ENCODE measurements around the gene IER2.

Gene IER2, protein sequence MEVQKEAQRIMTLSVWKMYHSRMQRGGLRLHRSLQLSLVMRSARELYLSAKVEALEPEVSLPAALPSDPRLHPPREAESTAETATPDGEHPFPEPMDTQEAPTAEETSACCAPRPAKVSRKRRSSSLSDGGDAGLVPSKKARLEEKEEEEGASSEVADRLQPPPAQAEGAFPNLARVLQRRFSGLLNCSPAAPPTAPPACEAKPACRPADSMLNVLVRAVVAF

DNA sequence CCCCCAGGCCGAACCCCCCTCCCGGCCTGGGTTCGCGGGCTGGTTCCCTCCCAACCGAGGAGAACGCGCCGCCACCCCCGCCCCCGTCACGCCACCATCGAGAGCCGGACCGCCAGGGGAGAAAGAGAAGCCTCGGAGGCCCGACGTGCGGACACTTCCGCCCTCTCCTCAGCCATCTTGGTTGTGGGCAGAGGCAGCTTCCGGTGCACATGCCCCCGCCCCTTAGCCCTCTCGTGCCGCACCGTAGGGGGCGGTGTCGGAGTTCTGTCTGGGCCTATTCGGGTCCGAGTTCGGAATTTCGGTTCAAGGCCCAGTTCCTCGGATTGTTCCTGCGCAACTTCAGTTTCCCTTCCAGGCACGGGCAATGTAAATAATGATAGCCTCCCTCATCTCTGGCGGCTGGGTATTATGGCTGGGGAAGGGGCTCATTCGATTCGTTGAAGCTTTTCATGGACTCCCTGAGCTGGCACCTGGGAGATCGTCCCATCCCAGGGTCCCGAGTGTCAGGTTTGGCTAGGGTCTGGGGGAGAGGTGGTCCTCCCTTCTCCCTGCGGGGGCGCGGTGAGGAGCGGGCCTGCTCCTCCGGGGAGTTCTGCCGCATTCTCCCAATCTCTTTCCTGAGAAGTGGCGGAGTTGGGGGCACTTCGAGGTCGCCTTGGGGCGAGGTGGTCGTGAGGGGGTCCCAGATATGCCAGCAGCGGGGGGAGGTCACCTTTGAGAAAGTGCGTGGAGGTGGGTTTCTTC lies at the start of gene IER2, which contains the start of gene STX10:
TSS of gene IER2 (plus strand) at position 225 of the 744 bp plus-strand sequence. CDS start 2,776 bp downstream, outside the sequence.
TSS of gene STX10 (minus strand) at position 189 of the 744 bp plus-strand sequence. CDS start 202 bp downstream, outside the sequence.
- in situ Hi-C loops (cut with HindIII; ENCODE audit: low pct_ligation_motif_present, low pct_unique_long_range_greater_than_20kb, low sequenced_read_pairs) = no loop called here

DNA sequence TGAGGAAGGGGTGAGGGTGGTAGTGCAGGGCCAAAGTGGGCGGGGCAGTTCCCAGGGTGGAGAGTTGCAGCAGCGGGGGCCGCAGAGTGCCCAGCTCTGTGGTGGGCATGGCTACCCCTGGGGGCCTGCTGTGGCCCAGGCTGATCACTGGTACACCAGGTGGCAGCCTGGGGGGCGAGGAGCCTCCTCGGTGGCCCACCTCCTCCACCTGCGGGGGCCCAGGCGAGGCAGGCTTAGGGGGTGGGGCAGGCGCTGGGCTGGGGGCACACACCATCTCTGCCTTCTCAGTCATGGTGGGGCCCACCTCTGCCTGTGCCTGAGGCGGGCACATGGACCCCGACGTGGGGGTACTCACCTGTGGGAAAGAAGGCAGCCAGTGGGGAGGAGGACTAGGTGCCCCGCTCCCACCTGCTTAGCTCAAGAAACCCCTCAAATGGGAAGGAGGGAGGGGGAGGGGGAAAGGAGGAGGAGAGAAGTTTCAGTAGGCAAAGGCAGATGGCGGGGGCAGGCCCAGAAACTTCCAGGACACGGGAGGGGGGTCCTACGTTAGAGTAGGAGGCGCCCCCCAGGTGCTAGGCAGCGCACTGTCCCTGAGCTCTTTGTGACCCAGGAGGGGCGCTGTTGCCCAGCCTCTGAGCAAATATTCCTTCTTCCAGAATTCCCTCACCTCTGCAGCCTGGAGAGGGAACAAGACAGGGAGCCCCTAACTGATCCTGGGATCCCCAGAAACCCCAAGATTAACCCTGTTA lies 49.2 kb upstream of the IER2 start:
- DNase-seq = no peak
- in situ Hi-C loops (cut with HindIII; ENCODE audit: low pct_ligation_motif_present, low pct_unique_long_range_greater_than_20kb, low sequenced_read_pairs) = no loop called here

More for the DNA sequence above, at the start of gene IER2, which contains the start of gene STX10:
- DNase-seq = peak; percentile 93

DNA sequence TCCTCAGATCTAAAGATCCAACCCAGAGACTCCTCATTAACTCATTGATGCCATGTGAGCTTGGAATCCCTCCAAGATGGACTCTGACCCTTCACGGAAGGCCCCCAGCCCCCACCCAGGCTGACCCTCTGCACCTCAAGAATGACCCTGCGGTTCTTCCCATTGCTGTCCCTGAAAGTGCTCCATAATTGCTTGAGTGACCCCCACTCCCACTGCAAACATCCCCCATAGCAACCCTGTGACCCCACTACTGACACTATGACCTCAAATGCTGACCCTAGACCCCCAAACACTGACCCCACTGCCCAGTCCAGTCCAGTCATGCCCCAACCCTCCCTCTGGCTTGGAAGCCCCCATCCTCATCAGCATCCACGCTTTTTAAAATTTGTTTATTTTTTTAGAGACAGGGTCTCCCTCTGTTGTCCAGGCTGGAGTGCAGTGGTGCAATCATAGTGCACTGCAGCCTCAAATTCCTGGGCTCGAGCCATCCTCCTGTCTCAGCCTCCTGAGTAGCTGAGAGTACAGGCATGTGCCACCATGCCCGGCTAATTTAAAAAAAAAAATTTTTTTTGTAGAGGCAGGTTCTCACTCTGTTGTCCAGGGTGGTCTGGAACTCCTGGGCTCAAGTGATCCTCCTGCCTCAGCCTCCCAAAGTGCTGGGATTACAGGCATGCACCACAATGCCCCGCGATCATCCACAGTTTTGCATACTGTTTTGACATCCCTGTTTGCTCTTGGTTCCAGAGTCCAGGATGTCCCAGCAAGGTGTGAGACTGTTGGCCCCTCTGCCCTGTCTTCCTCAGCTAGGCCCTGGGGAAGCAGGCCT lies 48.4 kb upstream of the IER2 start:
- no peak for DNase-seq
- in situ Hi-C loops (cut with HindIII; ENCODE audit: low pct_ligation_motif_present, low pct_unique_long_range_greater_than_20kb, low sequenced_read_pairs) = no loop called here

DNA sequence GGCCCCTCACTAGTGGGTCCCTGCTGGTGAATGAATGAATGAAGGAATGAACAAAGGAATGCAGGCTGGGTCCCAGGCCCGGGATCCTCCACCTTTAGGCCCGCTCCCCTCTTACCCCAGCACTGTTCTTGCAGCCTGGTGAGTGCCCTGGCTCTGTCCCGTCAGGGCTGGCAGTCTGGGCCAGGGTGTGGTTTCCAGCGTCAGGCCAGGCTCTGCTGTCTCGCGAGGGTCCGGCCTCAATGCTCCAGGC lies 47.9 kb upstream of the IER2 start:
- DNase-seq = peak; percentile 45
- in situ Hi-C loops (cut with HindIII; ENCODE audit: low pct_ligation_motif_present, low pct_unique_long_range_greater_than_20kb, low sequenced_read_pairs) = no loop called here

DNA sequence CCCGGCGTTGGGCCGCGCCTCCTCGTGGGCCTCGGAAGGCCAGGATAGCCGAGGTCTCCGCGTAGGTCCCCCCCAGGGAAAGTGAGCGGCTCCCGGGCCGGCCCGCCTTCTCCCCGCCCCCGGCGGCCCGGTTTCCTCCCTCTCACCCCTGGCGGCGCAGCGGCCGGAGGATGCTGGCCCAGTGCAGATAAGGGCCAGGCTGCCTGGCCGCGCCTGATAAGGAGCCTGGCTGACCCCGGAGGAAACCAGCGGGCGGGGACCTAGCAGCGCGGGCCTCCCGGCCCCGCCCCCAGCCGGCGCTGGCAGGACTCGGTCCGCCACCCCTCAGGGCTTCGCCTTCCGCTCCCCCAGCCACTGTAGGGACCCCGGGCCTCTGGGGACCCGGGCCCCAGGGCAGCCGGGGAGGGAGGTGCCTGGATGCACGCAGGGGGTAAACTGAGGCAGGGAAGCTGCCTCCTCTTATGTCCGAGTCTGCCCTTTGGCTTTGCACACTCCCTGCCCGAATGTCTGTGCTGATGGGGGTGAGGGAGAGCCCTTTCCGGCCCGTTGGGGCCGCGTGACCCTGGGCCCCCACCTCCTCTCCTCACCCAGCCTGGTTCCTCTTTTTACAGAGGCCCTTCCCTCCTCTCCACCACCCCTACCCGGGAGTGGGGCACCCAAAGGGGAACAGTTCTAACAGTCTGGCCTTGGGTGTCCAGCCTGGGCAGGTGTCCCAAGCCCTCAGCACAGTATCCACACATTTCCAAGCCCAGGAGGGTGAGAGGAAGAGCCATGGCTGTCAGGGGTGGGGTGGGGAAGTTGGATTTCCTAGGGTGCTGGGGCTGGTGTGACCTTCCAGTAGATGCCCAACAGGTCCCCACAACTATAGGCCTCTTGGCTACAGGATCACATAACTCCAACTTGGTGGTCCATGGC lies 47.3 kb upstream of the IER2 start, which contains the start of gene LYL1:
TSS of gene LYL1 (minus strand) at position 193 of the 915 bp plus-strand sequence. CDS start 1,687 bp downstream, outside the sequence.
- DNase-seq = no peak
- in situ Hi-C loops (cut with HindIII; ENCODE audit: low pct_ligation_motif_present, low pct_unique_long_range_greater_than_20kb, low sequenced_read_pairs) = no loop called here

DNA sequence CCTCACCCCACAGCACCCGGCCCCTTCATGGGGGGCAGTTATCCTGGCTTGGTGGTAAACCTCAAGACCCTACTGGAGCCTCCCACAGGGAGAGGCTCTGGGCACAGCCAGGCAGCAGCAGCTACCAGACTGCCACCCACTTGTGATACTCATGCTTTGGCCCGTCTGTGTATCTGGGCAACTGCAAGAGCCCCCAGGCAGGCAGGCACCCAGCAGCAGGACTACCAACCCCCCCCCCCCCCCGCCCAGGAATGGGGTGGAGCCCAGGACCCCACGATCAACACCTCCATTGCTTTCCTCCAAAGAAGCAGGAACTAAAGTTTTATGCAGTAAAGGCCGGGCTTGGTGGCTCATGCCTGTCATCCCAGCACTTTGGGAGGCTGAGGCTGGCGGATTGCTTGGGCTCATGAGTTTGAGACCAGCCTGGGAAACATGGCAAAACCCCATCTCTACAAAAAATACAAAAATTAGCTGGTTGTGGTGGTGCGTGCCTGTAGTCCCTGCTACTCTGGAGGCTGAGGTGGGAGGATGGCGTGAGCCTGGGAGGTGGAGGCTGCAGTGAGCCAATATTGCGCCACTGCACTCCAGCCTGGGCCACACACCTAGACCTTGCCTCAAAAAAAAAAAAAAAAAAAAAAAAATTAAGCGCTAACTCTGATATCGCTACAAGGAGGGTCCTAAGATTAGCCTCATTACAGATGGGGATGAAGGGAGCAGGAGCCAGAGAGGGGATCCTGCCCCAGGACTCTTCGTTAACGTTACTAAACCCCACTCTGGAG lies 46.4 kb upstream of the IER2 start:
- in situ Hi-C loops (cut with HindIII; ENCODE audit: low pct_ligation_motif_present, low pct_unique_long_range_greater_than_20kb, low sequenced_read_pairs) = no loop called here
- DNase-seq = no peak

- in situ Hi-C loops (cut with HindIII; ENCODE audit: low pct_ligation_motif_present, low pct_unique_long_range_greater_than_20kb, low sequenced_read_pairs) = no loop called here
- no peak for DNase-seq
Measured at GRCh38 chr19:13104360-13104847, 45.8 kb upstream of the IER2 start.

- no peak for DNase-seq
- in situ Hi-C loops (cut with HindIII; ENCODE audit: low pct_ligation_motif_present, low pct_unique_long_range_greater_than_20kb, low sequenced_read_pairs) = no loop called here
Measured at GRCh38 chr19:13104848-13105711, 45.1 kb upstream of the IER2 start.

- in situ Hi-C loops (cut with HindIII; ENCODE audit: low pct_ligation_motif_present, low pct_unique_long_range_greater_than_20kb, low sequenced_read_pairs) = no loop called here
- no peak for DNase-seq
Measured at GRCh38 chr19:13109361-13110098, 40.7 kb upstream of the IER2 start.

DNA sequence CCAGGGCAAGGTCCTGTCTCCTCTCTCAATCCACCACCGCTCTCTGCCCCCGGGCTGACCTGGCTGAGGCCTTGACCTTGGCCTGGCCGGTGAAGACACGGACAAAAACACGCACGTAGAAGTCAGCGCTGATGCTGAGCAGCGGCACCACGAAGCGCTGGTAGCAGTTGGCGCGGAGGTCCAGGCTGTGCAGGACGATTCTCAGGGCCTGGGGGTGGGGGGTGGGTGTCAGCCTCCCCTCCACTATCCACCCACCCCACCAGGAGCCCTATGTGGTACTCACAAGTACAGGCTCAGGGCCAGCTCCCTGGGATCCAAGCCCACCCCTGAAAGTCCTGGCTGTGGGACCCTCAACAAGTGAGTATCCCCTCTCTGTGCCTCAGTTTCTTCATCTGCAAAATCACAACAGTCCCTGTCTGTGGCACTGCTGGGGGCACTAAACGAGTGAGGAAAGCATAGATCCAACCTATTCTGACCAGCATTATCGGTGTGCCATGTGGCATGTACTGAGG lies 40.1 kb upstream of the IER2 start:
- DNase-seq = no peak
- in situ Hi-C loops (cut with HindIII; ENCODE audit: low pct_ligation_motif_present, low pct_unique_long_range_greater_than_20kb, low sequenced_read_pairs) = no loop called here

DNA sequence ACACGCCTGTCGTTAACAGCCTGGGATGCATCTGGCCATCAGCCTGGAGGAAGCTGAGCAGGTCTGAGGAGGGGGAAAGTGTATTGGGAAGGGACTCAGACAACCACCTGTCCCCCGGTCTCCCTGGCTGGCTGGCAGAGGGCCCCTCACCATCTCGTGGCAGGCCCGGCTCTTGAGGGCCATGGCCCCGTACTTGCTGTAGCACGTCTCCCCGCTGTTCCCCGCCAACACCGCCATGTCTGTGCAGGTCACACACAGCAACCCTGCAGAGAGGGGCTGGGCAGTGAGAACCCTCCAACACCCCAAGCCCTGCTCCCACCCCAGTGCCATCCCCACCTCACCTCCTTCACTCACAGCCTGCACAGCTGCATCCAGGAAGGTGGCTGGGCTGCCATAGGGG lies 37.7 kb upstream of the IER2 start:
- no peak for DNase-seq
- in situ Hi-C loops (cut with HindIII; ENCODE audit: low pct_ligation_motif_present, low pct_unique_long_range_greater_than_20kb, low sequenced_read_pairs) = no loop called here

GRCh38 chr19:13115936-13116281 lies 34.3 kb upstream of the IER2 start:
- no peak for DNase-seq
- in situ Hi-C loops (cut with HindIII; ENCODE audit: low pct_ligation_motif_present, low pct_unique_long_range_greater_than_20kb, low sequenced_read_pairs) = no loop called here

DNA sequence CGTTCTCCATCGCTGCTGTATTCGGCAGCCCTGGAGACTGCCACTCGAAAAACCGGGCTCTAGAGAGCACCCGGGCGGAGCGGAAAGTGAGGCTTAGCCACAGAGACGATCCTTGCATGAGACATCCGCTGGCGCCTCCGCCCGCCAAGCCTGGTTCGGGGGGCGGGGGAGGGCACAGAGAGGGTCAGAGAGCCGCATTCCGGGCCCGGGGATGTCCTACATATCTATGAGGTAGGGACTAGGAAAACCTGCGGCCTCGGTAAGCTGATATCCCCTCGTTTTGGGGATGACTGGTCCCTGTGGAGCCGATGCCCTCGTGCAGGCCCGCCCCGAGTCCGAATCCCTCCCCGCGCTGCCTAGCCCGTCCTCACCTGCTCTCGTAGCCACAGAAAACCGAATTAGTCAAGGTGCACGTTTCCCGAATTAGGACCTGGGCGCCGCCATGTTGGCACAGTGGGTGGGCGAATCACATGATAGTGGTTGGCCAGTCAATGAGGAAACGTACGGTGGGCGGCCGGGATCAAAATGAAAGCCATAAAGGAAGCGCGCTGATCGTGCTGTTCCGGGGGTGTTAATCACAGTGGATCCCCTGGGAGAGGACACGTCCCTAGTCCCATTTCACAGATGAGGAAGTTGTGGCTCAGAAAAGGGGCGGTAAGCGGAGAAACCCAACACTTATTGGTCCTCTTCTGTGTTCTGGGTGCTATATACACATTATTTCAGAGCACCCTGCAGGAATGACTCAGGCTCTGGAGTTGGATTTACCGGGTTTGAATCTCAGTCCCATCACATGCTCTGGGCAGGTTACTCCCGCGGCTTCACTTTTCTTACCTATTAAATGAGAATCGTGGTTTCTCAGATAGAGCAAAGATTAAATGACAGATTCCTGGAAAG lies 33.7 kb upstream of the IER2 start, which contains the start of gene TRMT1:
TSS of gene TRMT1 (minus strand) at position 459 of the 894 bp plus-strand sequence. CDS start at position 118, 341 bp downstream.
- DNase-seq = peak; percentile 92
- in situ Hi-C loops (cut with HindIII; ENCODE audit: low pct_ligation_motif_present, low pct_unique_long_range_greater_than_20kb, low sequenced_read_pairs) = no loop called here

DNA sequence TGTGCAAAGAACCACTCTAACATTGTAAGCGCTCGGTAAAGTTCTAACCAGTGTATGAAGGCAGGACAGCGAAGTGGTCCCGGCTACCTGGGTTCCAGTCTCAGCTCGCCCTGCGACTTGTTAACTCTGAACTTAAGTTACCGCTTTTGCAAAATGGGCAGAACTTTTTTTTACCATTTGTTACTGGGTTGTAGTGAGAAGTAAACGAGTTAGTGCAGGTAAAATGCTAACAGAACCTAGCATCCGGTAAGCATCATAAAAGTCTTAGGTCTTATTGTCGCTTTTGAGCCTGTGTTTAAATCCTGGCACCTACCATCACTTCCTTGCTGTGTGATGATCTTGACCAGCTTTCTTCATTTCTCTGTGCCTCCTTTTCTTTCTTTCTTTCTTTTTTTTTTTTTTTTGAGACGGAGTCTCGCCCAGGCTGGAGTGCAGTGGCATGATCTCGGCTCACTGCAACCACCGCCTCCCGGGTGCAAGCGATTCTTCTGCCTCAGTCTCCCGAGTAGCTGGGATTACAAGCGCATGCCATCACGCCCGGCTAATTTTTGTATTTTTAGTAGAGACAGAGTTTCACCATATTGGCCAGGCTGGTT lies 32.9 kb upstream of the IER2 start:
- DNase-seq = peak; percentile 32
- in situ Hi-C loops (cut with HindIII; ENCODE audit: low pct_ligation_motif_present, low pct_unique_long_range_greater_than_20kb, low sequenced_read_pairs) = no loop called here
